ENCODE measurements around the gene MEGF11. TPM values are rescaled to one million over a fixed set of nuclear protein-coding genes. Genes with fewer than 3 reads are reported as not detected.

Gene MEGF11
- total RNA-seq, 2 donors from 2014 or later: not detected

DNA sequence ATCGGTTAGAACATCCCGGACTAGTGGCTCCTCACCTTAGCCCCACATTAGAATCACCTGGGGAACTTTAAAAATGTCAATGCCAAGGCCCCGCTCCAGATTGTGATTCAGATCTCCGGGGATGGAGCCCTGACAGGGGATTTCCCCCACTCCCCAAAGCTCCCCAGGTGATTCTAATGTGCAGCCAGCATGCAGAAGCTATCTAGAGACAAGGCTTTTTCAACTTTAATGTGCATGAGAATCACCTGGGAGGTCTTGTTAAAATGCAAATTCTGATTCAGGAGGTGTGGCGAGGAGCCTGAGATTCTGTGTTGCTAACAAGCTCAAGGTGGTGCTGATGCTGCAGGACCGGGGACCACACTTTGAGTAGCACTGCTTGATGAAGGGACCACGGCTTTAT is 227.6 kb downstream of the MEGF11 start:
- Histone ChIP-seq H3K4me3 (no peak overlapping the region), H3K27me3 (no peaks in the 10 kb centered on the region), H3K36me3 (no peaks in the 10 kb centered on the region), H3K4me1 (peaks cover 0 to 5% of the 10 kb centered on the region in 2 donors), H3K9me3 (no peaks in the 10 kb centered on the region), H3K27ac (no peak overlapping the region)
- TF ChIP-seq, protein P1, sequence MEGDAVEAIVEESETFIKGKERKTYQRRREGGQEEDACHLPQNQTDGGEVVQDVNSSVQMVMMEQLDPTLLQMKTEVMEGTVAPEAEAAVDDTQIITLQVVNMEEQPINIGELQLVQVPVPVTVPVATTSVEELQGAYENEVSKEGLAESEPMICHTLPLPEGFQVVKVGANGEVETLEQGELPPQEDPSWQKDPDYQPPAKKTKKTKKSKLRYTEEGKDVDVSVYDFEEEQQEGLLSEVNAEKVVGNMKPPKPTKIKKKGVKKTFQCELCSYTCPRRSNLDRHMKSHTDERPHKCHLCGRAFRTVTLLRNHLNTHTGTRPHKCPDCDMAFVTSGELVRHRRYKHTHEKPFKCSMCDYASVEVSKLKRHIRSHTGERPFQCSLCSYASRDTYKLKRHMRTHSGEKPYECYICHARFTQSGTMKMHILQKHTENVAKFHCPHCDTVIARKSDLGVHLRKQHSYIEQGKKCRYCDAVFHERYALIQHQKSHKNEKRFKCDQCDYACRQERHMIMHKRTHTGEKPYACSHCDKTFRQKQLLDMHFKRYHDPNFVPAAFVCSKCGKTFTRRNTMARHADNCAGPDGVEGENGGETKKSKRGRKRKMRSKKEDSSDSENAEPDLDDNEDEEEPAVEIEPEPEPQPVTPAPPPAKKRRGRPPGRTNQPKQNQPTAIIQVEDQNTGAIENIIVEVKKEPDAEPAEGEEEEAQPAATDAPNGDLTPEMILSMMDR (IDR thresholded peaks at IDR 0.05): no peak
- no peak for DNase-seq (ENCODE audit: low spot score)

DNA sequence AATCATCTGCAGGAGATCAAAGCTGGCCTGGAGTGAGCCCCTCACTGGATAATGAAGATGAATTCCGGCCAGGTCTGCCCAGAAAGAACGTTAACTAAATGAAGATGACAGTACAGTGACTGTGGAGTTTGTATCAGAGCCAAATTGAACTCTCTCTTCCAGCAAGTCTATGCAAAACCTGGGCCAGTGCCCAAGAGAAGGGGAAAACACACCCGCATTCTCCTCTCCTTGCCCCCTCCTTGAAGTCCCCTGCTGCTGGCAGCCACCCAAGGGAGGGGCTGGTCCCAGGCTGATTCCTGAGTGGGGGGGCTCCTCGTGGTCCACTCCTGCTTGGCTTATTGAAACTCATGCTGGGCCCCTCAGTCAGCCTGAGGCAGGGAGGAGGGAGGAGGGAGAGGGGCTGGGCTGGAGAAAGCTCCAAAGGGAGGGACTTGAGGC is 228.5 kb downstream of the MEGF11 start:
- DNase-seq (ENCODE audit: low spot score): no peak
- H3K36me3 ChIP-seq: no peaks in the 10 kb centered on the region
- H3K4me3 ChIP-seq: no peak overlapping the region
- TF ChIP-seq, protein P1 (IDR thresholded peaks at IDR 0.05): no peak
- H3K9me3 ChIP-seq: no peaks in the 10 kb centered on the region
- H3K4me1 ChIP-seq: peaks cover 0 to 5% of the 10 kb centered on the region in 2 donors
- H3K27ac ChIP-seq: no peak overlapping the region
- no peaks in the 10 kb centered on the region for H3K27me3 ChIP-seq

DNA sequence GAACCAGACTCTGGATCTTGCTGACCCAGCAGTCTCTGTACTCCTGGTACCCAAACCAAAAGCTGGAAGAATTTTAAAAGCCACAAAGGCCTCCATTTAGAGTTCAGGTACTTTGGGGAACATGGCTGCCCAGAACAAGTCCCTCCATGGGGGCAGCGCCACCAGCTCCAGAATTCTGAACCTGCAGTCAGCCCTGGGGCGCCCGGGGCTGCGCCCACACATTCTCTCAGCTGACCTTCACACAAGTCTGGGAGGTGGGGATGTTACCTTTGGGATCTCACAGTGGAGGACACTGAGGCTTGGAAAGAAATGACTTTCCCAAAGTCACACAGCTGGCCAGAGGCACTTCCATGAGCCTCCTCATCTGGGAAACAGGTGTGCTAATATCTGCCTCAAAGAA is 229.4 kb downstream of the MEGF11 start:
- H3K4me1 ChIP-seq: peaks cover 0 to 5% of the 10 kb centered on the region in 2 donors

DNA sequence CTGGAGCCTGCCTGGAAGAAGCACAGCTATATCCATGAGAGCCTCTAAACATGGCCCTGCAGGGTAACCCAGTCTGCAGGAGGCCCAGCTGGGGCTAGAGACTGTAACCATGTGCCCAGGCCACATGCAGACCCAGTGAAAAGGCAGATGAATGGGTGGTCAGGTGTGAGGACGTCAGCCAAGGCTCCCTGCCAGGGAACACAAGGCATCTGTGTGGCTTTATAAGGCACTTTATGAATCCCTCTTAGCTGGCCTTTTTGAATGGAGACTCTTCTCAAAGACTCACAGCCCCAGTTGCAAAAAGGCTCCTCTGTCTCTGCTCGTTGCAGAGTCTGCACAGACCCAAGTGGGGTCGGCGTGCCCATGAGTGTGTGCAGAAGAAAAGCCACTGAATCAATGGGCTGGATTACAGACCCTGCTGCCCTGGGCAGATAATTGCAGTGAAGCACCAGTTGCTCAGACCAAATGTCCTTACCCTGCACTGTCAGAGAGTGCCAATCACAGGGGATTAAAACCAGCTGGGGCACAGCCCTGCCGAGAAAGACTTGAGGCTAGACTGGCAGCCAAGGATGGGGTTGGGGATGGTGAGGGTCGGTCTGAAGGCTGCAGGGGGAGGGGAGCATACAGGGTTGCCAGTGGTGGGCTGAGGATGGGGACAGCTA is 230.1 kb downstream of the MEGF11 start:
- H3K4me1 ChIP-seq: peaks cover 0 to 5% of the 10 kb centered on the region in 2 donors
- H3K9me3 ChIP-seq: no peaks in the 10 kb centered on the region
- H3K27me3 ChIP-seq: no peaks in the 10 kb centered on the region
- no peaks in the 10 kb centered on the region for H3K36me3 ChIP-seq
- H3K27ac ChIP-seq: no peak overlapping the region
- DNase-seq (ENCODE audit: low spot score): no peak
- TF ChIP-seq, protein P1 (IDR thresholded peaks at IDR 0.05): no peak
- H3K4me3 ChIP-seq: no peak overlapping the region

More for the DNA sequence above, 229.4 kb downstream of the MEGF11 start:
- no peak for DNase-seq (ENCODE audit: low spot score)
- no peaks in the 10 kb centered on the region for H3K27me3 ChIP-seq
- TF ChIP-seq, protein P1 (IDR thresholded peaks at IDR 0.05): no peak
- H3K27ac ChIP-seq: no peak overlapping the region
- H3K9me3 ChIP-seq: no peaks in the 10 kb centered on the region
- H3K36me3 ChIP-seq: no peaks in the 10 kb centered on the region
- H3K4me3 ChIP-seq: no peak overlapping the region

DNA sequence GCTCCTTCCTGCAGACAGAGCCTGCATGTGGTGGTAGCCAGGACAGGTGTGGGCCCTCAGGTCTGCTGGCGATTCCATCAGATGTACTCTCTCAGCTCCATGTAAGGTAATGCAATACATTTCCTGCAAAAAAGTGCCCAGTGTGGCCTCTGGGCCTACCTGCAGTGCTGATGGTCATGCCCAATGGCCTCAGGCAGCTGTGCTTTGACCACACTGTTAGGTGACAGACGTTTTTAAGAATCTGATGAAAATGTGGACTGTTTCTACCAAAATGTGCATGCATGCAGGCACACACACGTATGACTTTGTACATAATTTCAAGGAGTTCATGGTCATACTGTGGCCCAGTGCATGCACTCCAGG is 231.4 kb downstream of the MEGF11 start:
- Histone ChIP-seq H3K4me3 (no peak overlapping the region), H3K36me3 (no peaks in the 10 kb centered on the region), H3K9me3 (no peaks in the 10 kb centered on the region), H3K4me1 (peaks cover 0 to 5% of the 10 kb centered on the region in 2 donors), H3K27ac (no peak overlapping the region), H3K27me3 (no peaks in the 10 kb centered on the region)
- no peak for DNase-seq (ENCODE audit: low spot score)
- TF ChIP-seq, protein P1 (IDR thresholded peaks at IDR 0.05): no peak

Measured in right atrium auricular region (tissue), 2 donors.